IMR-90 (cell line): Measurements from ENCODE around the gene LIG1. TPM values are rescaled to one million over a fixed set of nuclear protein-coding genes. Genes with fewer than 3 reads are reported as not detected.

Experiments
- ATAC-seq: fragments of 200-7000 bp; cut with Tn5 transposase; 2 replicates; pipeline ENCODE4 v1.9.1; 2020; ENCODE audit warnings: low read depth, mild to moderate bottlenecking, moderate library complexity
- BruUV-seq: library from RNA; stranded (reverse); fragments of 400-500 nt; replicated peaks from 2 replicates; lab custom pipeline; 2021; lab: Mats Ljungman, UMichigan
- CTCF ChIA-PET: fragments of 300-600 bp; formaldehyde crosslinking; extraction: SDS; loops from one replicate; lab custom pipeline; 2021; ENCODE audit warnings: antibody characterized with exemption; lab: Yijun Ruan, JAX
- POLR2A ChIA-PET: fragments of 300-600 bp; sonication (Branson Sonifier 250); formaldehyde crosslinking; loops from one replicate; lab custom pipeline; 2022; ENCODE audit warnings: antibody characterized with exemption; ENCODE audit not compliant: unreplicated experiment; lab: Charles Lee
- DNase-seq: peaks from one replicate; pipeline ENCODE4 v3.0.0; 2013
- H2AFZ ChIP-seq: replicated peaks from 2 replicates; pipeline ENCODE3; 2013; ENCODE audit warnings: low read length, mild to moderate bottlenecking; ENCODE audit not compliant: poor library complexity
- H2AK5ac ChIP-seq: 2 replicates; pipeline ENCODE4 v1.6.1; 2013; ENCODE audit warnings: low read depth, low read length, inconsistent platforms
- H2AK9ac ChIP-seq: replicated peaks from 2 replicates; pipeline ENCODE3; 2013; ENCODE audit warnings: mild to moderate bottlenecking, low read depth, low read length, moderate library complexity; ENCODE audit not compliant: poor library complexity
- H2BK120ac ChIP-seq: 2 replicates; pipeline ENCODE4 v1.6.1; 2013; ENCODE audit warnings: low read depth, low read length, inconsistent platforms
- H2BK15ac ChIP-seq: 3 replicates; pipeline ENCODE4 v1.6.1; 2013; ENCODE audit warnings: low read depth, low read length, inconsistent platforms
- H2BK20ac ChIP-seq: 2 replicates; pipeline ENCODE4 v1.6.1; 2013; ENCODE audit warnings: low read depth, mild to moderate bottlenecking, inconsistent platforms, low read length, moderate library complexity
- H2BK5ac ChIP-seq: 2 replicates; pipeline ENCODE4 v1.6.1; 2013; ENCODE audit warnings: mild to moderate bottlenecking, low read depth, low read length, inconsistent platforms; ENCODE audit not compliant: poor library complexity, severe bottlenecking
- H3K14ac ChIP-seq: replicated peaks from 2 replicates; pipeline ENCODE4 v1.6.1; 2013; ENCODE audit warnings: low read depth, low read length, inconsistent platforms
- H3K18ac ChIP-seq: 2 replicates; pipeline ENCODE4 v1.6.1; 2013; ENCODE audit warnings: low read depth, low read length, control low read depth
- H3K23ac ChIP-seq: 2 replicates; pipeline ENCODE4 v1.6.1; 2013; ENCODE audit warnings: low read depth, low read length, inconsistent platforms
- H3K27ac ChIP-seq: 2 replicates; pipeline ENCODE4 v1.5.1; 2013; ENCODE audit warnings: mild to moderate bottlenecking, control low read depth, low read length; ENCODE audit not compliant: insufficient read depth
- H3K27me3 ChIP-seq: 2 replicates; pipeline ENCODE4 v1.6.1; 2013; ENCODE audit warnings: low read length; ENCODE audit not compliant: control insufficient read depth, insufficient read depth
- H3K36me3 ChIP-seq: 2 replicates; pipeline ENCODE4 v1.6.1; 2013; ENCODE audit warnings: low read length, mixed read lengths; ENCODE audit not compliant: control insufficient read depth, insufficient read depth
- H3K4ac ChIP-seq: 2 replicates; pipeline ENCODE4 v1.6.1; 2013; ENCODE audit warnings: low read depth, low read length, inconsistent platforms
- H3K4me1 ChIP-seq: 2 replicates; pipeline ENCODE4 v1.6.1; 2013; ENCODE audit warnings: low read length, mixed read lengths; ENCODE audit not compliant: control insufficient read depth, insufficient read depth
- H3K4me2 ChIP-seq: 2 replicates; pipeline ENCODE4 v1.6.1; 2013; ENCODE audit warnings: low read depth, mild to moderate bottlenecking, control low read depth, low read length, moderate library complexity
- H3K4me3 ChIP-seq: 2 replicates; pipeline ENCODE4 v1.5.1; 2013; ENCODE audit warnings: low read depth, mild to moderate bottlenecking, control low read depth, low read length, moderate library complexity; ENCODE audit not compliant: insufficient read depth
- H3K56ac ChIP-seq: 2 replicates; pipeline ENCODE4 v1.6.1; 2013; ENCODE audit warnings: low read length, inconsistent platforms; ENCODE audit not compliant: insufficient read depth; ENCODE audit errors: extremely low read depth
- H3K79me1 ChIP-seq, 2 experiments: 2 replicates each; pipeline ENCODE4 v1.6.1; 2013; ENCODE audit warnings: low read length in 2 of 2, inconsistent platforms in 1 of 2, low read depth in 1 of 2
- H3K9ac ChIP-seq: 2 replicates; pipeline ENCODE4 v1.6.1; 2013; ENCODE audit warnings: low read depth, low read length, control low read depth
- H3K9me1 ChIP-seq: 2 replicates; pipeline ENCODE4 v1.6.1; 2013; ENCODE audit warnings: low read length, inconsistent platforms; ENCODE audit not compliant: insufficient read depth
- H3K9me3 ChIP-seq: 2 replicates; pipeline ENCODE4 v1.6.1; 2013; ENCODE audit warnings: low read length; ENCODE audit not compliant: control insufficient read depth, insufficient read depth
- H4K20me1 ChIP-seq: 2 replicates; pipeline ENCODE4 v1.6.1; 2013; ENCODE audit warnings: low read length, inconsistent platforms; ENCODE audit not compliant: insufficient read depth
- H4K5ac ChIP-seq: 2 replicates; pipeline ENCODE4 v1.6.1; 2013; ENCODE audit warnings: mild to moderate bottlenecking, low read depth, low read length, control low read depth
- H4K8ac ChIP-seq, 2 experiments: 2 replicates each; pipeline ENCODE4 v1.6.1; 2013; ENCODE audit warnings: low read depth in 2 of 2, low read length in 2 of 2, control low read depth in 1 of 2, inconsistent platforms in 1 of 2
- H4K91ac ChIP-seq: 2 replicates; pipeline ENCODE4 v1.6.1; 2013; ENCODE audit warnings: low read depth, low read length, inconsistent platforms; ENCODE audit not compliant: insufficient read depth
- BHLHE40 ChIP-seq: fragments of 150-350 bp; IDR thresholded peaks from 2 replicates; pipeline ENCODE4 v1.6.1; 2016; ENCODE audit warnings: mild to moderate bottlenecking, low read depth, low read length
- CEBPB ChIP-seq: IDR thresholded peaks from 2 replicates; pipeline ENCODE4 v1.6.1; 2012; ENCODE audit warnings: low read depth, low read length, improper control_type of control experiment
- CHD1 ChIP-seq: IDR thresholded peaks from 2 replicates; pipeline ENCODE4 v1.6.1; 2012; ENCODE audit warnings: low read depth, low read length, improper control_type of control experiment
- CTCF ChIP-seq: conservative IDR thresholded peaks from 2 replicates; pipeline ENCODE4 v1.5.1; 2012; ENCODE audit warnings: mild to moderate bottlenecking, low read depth, low read length, improper control_type of control experiment
- ELK1 ChIP-seq: fragments of 150-350 bp; IDR thresholded peaks from 2 replicates; pipeline ENCODE4 v1.6.1; 2016; ENCODE audit warnings: low read depth, mild to moderate bottlenecking, low read length, moderate library complexity, borderline replicate concordance
- FOS ChIP-seq: fragments of 150-350 bp; IDR thresholded peaks from 2 replicates; pipeline ENCODE4 v1.6.1; 2016; ENCODE audit warnings: low read depth, low read length
- MAFK ChIP-seq: IDR thresholded peaks from 2 replicates; pipeline ENCODE4 v1.6.1; 2012; ENCODE audit warnings: low read depth, low read length, improper control_type of control experiment
- MAZ ChIP-seq: IDR thresholded peaks from 2 replicates; pipeline ENCODE4 v1.6.1; 2012; ENCODE audit warnings: low read depth, mild to moderate bottlenecking, low read length, improper control_type of control experiment, moderate library complexity, borderline replicate concordance
- MXI1 ChIP-seq: IDR thresholded peaks from 2 replicates; pipeline ENCODE4 v1.6.1; 2012; ENCODE audit warnings: low read depth, mild to moderate bottlenecking, low read length, moderate library complexity, borderline replicate concordance
- NFE2L2 ChIP-seq: fragments of 150-350 bp; IDR thresholded peaks from 2 replicates; pipeline ENCODE4 v1.6.1; 2016; ENCODE audit warnings: low read depth, mild to moderate bottlenecking, low read length
- POLR2A ChIP-seq: IDR thresholded peaks from 2 replicates; pipeline ENCODE4 v1.6.1; 2012; ENCODE audit warnings: mild to moderate bottlenecking, low read depth, low read length
- RAD21 ChIP-seq: IDR thresholded peaks from 2 replicates; pipeline ENCODE4 v1.6.1; 2012; ENCODE audit warnings: low read length, improper control_type of control experiment
- RCOR1 ChIP-seq: IDR thresholded peaks from 2 replicates; pipeline ENCODE4 v1.6.1; 2012; ENCODE audit warnings: mild to moderate bottlenecking, low read length, improper control_type of control experiment; ENCODE audit not compliant: insufficient replicate concordance
- RFX5 ChIP-seq: IDR thresholded peaks from 2 replicates; pipeline ENCODE4 v1.8.0; 2012; ENCODE audit warnings: low read depth, mild to moderate bottlenecking, low read length, moderate library complexity
- SMC3 ChIP-seq: fragments of 150-350 bp; IDR thresholded peaks from 2 replicates; pipeline ENCODE4 v1.6.1; 2016; ENCODE audit warnings: low read depth, mild to moderate bottlenecking, antibody characterized with exemption, low read length, moderate library complexity
- USF2 ChIP-seq: fragments of 150-350 bp; IDR thresholded peaks from 2 replicates; pipeline ENCODE4 v1.6.1; 2017; ENCODE audit warnings: mild to moderate bottlenecking, antibody characterized with exemption, low read length, low read depth
- WGBS, 2 experiments: methylation state at CpG; one replicate each; pipeline versions ENCODE4 v1.1.5 to v1.1.7; 2013; ENCODE audit warnings: missing lambda C conversion rate in 2 of 2; ENCODE audit not compliant: insufficient read length in 1 of 2; ENCODE audit errors: extremely low coverage in 2 of 2; 5-methylcytosine and 5-hydroxymethylcytosine counted together
- dilution Hi-C: fragments of 300-500 bp; cut with HindIII; formaldehyde crosslinking; loops from one replicate; pipeline ENCODE4 v1.14.3; 2018; ENCODE audit warnings: low sequenced_read_pairs; ENCODE audit not compliant: unreplicated experiment
- in situ Hi-C: fragments of 300-500 bp; cut with MboI; formaldehyde crosslinking; loops from 3 replicates; pipeline ENCODE4 v1.14.3; 2019; ENCODE audit warnings: low sequenced_read_pairs, inconsistent platforms, mixed read lengths
- intact Hi-C: fragments of 100-400 bp; cut with micrococcal nuclease; formaldehyde crosslinking; loops from 2 replicates; pipeline ENCODE4 v1.10.0; 2022
- polyA plus RNA-seq, 3 experiments: library from polyadenylated mRNA; depleted of rRNA; stranded (reverse); fragments of >200 nt; gene quantifications; 2 replicates each; pipeline ENCODE4 v1.2.3, GENCODE V29; 2012; ENCODE audit warnings: low replicate concordance in 1 of 3
- total RNA-seq: library from RNA; depleted of rRNA; stranded (reverse); fragments of >200 nt; gene quantifications from 2 replicates; pipeline ENCODE4 v1.2.3, GENCODE V29; 2012

LIG1 gene
- total and polyA plus RNA-seq, 2 of the 4 experiments (the other 2 are of a cell fraction): 24.9 to 34.0 TPM

GRCh38 chr19:48154003-48154402 is 16.1 kb downstream of the LIG1 start:
- TF ChIP-seq BHLHE40 (no peak), POLR2A (no peak), NFE2L2 (no peak), FOS (no peak), ELK1 (no peak), SMC3 (no peak), MXI1 (no peak), CEBPB (no peak), RAD21 (no peak), USF2 (no peak), RFX5 (no peak), CHD1 (no peak), CTCF (no peak), RCOR1 (no peak), MAFK (no peak), MAZ (no peak)
- H4K91ac ChIP-seq: no peak overlapping the region
- ATAC-seq (no peak), DNase-seq (peak; percentile 3)
- no peak overlapping the region for H4K5ac ChIP-seq
- dilution Hi-C loops (no loop called here), intact Hi-C loops (no loop called here), in situ Hi-C loops (loop anchor here (10.0 kb wide), 1 partner anchor 189 kb away; no protein-coding TSS in a partner anchor)
- no peak overlapping the region for H3K4me3 ChIP-seq
- H2BK15ac ChIP-seq: no peak overlapping the region
- ChIA-PET CTCF (interaction anchor here (0.7 to 1.3 kb wide), 2 partner anchors 12 to 190 kb away, joined by 3 to 6 read pairs; no protein-coding TSS in a partner anchor), POLR2A (no interaction called here)
- H4K8ac ChIP-seq: no peak overlapping the region
- H3K4me2 ChIP-seq: no peak overlapping the region
- no peak overlapping the region for H2BK20ac ChIP-seq
- no peaks in the 10 kb centered on the region; a peak in 1 of 4 replicates for H3K79me1 ChIP-seq
- H3K9me3 ChIP-seq: no peaks in the 10 kb centered on the region
- H3K23ac ChIP-seq: no peak overlapping the region
- H3K4ac ChIP-seq: no peak overlapping the region
- H3K14ac ChIP-seq: no peak overlapping the region
- H3K27ac ChIP-seq: no peak overlapping the region
- no peak overlapping the region for H3K9ac ChIP-seq
- no peak overlapping the region for H2AK5ac ChIP-seq
- no peak overlapping the region for H3K18ac ChIP-seq
- H3K9me1 ChIP-seq: no peaks in the 10 kb centered on the region
- H3K27me3 ChIP-seq: no peaks in the 10 kb centered on the region
- WGBS, 2 experiments: no CpG with 5 or more reads among the region's 9 CpGs
- H2BK120ac ChIP-seq: no peak overlapping the region
- H3K56ac ChIP-seq: no peak overlapping the region
- peaks cover 4% of the 10 kb centered on the region; the same call in 1 of the 2 replicates for H3K36me3 ChIP-seq
- H2BK5ac ChIP-seq: no peak overlapping the region
- H4K20me1 ChIP-seq: no peaks in the 10 kb centered on the region; the same call in 1 of the 2 replicates
- no peaks in the 10 kb centered on the region for H3K4me1 ChIP-seq
- H2AFZ ChIP-seq: no peak overlapping the region
- no TSS peak for BruUV-seq
- no peak overlapping the region for H2AK9ac ChIP-seq
